HG03521 (cell line): ENCODE data around the gene ADAMTS2.

Source experiments
- ATAC-seq: cut with Tn5 transposase; IDR thresholded peaks from one replicate; pipeline ENCODE4 v1.9.1; 2021; ENCODE audit warnings: mild to moderate bottlenecking, moderate library complexity; ENCODE audit not compliant: unreplicated experiment

Gene ADAMTS2

DNA sequence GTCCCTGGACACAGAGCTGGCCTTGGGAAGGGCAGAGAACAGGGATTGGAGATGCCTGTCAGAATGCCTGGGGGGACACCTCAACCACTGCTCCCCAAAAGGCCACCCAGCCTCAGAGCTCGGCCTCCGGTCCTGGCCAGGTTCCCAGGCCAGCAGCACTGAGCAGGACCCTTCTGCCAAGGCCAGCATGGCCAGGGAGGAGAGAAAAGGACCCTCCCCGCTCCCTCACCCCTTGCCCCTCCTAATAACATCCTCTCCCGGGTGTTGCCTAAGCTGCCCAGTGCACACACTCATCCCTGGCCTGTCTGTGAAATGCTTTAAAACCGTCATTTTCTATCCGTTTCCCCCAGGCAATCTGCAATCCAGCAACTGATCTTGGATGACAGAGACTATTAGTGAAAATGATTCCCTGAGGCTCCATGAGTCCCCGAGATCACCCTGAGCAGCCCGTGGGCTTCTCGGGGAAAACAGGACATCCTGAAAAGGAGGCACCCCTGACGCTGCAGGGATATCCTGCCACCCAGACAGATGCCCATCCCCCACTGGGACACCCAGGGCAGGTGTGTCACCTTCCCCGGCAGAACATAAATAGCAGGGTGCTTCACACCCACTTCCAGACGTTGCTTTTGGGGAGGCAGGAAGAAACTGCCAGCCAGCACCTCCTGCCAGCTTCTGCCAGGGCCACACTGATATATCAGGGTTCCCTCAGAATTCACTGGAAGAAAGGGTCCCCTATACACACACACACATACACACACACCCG lies 75.3 kb downstream of the ADAMTS2 start:
- no peak for ATAC-seq

DNA sequence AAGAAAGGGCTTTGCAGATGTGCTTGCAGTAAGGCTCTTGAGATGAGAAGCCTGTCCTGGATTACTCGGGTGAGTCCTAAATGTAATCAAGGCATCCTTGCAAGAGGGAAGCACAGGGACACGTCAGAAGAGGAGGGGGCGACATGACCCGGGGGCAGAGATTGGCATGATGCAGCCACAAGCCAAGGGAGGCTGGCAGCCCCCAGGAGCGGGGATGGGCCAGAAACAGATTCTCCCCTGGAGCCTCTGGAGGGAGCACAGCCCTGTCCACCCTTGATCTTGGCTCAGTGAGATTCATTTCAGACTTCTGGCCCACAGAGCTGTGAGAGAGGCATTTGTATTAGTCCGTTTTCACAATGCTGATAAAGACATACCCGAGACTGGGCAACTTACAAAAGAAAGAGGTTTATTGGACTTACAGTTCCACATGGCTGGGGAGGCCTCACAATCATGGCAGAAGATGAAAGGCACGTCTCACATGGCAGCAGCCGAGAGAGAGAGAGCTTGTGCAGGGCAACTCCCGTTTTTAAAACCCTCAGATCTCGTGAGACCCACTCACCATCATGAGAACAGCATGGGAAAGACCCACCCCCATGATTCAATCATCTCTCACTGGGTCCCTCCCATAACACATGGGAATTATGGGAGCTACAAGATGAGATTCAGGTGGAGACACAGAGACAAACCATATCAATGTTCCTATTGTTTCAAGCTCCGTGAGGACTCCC lies 76.1 kb downstream of the ADAMTS2 start:
- ATAC-seq = no peak

DNA sequence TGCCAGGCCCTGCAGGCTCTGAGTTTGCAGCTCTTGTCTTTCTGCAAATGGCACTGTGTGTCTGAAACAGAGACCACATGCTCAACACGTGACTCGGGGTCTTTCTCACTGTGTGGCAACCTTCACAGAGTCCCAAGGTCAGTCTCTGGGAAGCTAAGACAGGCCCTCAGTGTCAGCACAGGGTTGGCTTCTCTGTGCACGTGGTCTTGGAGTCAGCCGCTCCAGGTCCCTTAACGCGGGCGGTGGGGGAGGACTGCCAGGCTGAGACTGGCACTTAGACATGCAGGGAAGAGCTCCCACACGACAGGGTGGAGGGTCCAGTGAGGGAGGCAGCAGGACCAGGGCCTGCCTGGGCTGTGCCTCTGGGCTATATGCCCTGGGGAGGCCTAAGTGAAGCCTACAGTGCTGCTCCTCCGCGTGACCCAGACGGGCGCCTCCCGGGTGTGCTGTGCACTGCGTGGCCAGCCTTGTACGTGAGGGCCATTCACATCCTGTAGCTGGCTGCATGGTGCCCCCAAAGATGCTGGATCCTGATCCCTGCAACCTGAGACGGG lies 76.8 kb downstream of the ADAMTS2 start:
- ATAC-seq = no peak

DNA sequence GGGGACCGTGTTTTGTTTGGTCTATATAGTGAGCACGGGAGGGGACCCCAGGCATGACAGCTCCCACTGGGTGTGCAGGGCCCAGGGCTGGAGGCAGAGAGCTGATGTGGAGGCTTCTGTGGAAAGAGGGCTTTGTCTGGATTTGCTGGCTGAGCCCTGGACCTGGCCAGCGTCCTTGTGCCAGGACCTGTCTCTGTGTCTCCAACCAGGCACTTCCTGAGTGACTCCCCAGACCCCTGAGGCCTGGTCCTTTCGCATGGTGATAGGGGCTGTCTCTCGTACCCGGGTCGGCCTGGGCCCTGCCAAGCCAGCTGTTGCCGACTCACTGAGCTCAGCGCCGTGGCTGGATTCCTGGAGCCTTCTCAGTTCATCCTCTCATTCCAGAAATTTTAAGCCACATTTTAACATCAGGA lies 77.6 kb downstream of the ADAMTS2 start:
- ATAC-seq = no peak

DNA sequence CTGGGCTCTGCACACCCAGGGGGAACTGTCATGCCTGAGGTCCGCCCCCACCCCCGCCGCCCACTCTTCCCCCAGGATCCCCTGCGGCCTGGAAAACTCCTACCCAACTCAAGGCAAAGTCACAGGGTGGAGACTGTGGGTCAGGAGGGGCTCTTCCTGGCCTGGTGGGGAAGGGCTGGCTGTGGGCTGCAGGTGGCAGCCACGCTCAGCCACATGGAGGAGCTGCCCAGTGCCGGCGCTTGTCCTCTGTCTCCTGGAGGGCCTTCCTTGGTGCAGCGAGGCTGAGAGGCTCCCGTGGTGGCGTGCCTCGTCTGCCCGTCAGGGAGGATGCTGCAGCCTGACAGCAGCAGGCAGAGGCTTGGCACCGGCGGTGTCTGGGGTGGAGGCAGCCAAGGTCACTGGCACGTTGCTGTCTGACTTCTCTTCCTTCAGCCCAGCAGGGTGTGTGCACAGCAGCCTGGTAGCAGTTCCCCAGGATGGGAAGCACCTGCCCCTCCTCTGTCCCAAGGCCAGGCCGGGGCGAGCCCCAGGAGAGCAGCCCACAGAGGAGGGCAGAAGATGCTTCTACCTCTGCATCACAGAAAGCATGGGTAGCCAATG lies 78.1 kb downstream of the ADAMTS2 start:
- no peak for ATAC-seq

DNA sequence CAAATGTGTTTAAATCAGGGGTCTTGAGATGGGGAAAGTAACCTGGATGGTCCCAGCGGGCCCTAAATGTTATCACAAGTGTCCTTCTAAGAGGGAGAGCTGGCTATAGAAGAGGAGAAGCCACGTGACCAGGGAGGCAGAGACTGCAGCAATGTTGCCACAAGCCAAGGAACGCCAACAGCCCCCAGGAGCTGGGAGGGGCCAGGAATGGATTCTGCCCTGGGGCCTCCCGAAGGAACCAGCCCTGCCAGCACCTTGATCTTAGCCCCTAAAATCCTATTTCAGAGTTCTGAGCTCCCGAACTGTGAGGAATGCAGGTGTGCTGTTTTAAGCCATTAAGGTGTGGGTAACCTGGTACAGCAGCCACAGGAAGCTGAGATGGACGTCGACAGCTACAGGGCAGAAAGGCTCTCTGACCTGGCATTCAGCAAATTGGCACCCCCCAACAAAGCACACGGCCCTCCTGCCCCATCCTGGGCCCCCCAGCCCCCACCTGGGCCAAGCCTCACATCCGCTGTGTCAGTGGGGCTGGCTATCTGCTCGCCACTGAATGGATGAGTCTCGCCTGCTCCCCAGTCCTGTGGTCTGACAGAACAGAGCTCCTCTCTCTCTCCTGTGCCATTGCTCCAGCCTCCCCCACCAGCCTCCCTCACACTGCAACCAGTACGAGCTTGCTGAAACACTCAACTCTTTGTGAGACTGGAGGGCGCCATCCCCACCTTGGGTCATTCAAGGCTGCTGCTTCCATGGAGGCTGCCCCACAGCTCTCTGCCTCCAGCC lies 78.8 kb downstream of the ADAMTS2 start:
- ATAC-seq = no peak

DNA sequence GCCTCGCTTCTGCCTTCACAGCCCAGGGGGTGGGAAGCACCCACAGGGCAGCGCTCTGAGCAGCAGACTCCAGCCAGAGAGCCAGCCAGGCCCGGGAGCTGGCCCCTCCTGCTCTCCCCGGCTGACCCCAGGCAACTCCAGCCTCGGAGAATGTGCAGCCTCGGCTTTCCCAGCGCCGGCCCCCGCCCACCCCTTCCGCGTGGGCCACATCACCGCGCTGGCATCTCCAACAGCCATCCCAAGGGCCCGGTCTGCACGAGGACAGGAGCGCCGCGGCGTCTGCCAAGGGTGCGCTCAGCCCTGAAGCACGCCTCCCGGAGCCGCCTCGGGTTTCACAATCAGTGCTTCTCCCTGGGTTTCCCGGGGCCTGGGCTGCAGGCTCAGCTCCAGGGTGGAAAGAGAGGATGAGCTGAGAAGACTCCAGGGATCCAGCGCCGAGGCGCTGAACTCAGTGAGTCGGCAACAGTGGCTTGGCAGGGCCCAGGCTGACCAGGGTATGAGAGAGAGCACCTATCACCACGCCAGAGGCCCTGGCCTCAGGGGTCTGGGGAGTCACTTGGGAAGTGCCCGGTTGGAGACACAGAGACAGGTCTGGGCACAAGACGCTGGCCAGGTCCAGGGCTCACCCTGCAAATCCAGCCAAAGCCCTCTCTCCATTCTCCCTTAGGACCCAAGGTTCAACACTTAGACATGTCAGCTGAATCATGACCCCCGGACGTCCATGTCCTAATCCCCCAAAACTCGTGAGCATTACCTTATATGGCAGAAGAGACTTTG lies 79.6 kb downstream of the ADAMTS2 start:
- no peak for ATAC-seq

DNA sequence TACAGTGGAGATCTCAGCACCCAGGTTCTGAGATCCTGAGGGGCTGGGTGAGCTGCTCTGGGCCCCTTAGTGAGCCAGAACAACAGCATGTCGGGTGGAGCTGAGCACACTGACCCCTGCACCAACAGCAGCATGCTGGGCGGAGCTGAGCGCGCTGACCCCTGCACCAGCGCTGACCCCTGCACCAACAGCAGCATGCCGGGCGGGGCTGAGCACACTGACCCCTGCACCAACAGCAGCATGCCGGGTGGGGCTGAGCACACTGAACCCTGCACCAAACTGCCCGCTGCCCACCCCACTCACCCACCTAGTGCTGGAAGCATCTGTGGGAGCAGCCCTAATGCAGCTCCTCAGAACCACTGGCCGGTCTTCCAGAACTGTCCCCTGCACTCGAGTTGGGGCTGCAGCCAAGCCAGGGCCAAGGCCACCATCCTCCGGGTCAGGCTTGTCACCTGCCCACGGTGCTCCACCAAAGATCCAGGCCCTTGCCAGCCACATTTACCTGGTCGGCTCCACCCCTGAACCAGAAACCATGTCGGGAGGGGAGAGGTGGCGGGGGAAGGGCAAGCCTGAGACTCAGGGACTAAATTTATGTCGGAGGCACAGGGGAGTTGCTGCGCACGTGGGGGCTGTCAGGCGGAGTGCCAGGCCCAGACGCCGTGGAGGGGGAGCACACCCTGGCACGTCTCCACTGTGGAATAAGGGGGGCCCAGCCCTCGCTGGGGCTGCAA lies 80.3 kb downstream of the ADAMTS2 start:
- ATAC-seq = no peak

DNA sequence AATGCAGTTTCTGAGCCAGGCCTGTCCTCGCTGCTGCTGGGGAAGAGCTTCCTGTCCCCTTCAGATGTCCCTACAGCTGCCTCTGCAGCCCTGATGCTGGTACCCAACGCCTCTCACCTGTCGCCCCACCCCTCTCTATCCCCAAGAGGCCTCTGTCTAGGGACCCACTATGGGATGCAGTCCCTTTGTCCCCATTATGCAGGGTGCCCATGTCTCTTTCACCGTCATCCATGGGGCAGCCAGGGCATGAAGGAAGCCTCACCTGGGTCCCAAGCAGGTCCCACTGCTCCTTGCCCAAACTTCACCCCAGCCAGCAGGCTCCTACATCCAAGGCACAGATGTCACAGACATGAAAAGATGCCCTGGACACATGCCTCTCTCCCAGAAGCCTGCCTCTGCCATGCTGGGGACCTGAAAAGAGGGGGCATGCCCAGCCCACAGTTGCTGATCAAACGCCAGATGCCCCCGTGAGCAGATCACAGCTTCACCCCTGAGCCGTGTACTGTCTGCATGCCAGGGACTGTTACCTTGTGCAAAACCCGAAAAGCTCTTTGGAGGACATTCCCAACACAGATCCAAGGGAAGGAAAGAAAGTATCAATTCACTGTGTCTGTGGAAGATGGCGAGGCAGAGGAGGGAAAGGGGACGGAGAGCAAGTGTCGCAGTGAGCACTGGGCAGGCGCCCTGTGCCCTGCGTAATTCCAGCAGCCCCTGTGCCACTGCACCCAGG lies 81.0 kb downstream of the ADAMTS2 start:
- no peak for ATAC-seq

DNA sequence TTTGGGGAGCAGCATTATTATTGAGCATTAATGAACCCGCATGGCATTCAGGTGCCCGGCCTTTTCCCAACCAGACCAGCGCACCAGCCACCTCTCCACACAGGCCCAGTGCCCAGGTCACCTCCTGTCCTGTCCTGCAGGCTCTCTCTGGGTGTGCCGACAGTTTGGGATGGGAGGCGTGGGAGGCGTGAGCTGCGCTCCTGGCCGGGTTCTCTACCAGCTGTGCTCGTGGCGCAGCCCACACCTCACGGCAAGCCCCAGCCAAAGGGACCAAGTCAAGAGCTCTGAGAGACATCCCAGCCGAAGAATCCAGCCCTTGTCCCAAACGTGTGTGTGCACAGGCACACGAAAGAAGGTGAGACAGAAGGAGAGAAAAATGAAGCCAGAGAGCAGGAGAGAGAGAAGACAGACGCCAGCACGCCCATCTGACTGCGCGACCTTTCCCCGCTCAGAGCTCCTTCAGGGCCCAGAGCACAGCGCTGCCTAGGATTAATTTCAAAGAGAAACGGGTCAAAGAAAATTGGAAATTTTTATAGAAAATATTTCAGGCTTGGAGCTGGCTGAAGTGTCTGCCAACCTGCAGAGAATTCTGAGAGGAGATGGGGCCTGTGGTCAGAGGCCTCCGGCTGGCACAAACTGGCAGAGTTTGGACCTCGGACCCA lies 81.7 kb downstream of the ADAMTS2 start:
- no peak for ATAC-seq

DNA sequence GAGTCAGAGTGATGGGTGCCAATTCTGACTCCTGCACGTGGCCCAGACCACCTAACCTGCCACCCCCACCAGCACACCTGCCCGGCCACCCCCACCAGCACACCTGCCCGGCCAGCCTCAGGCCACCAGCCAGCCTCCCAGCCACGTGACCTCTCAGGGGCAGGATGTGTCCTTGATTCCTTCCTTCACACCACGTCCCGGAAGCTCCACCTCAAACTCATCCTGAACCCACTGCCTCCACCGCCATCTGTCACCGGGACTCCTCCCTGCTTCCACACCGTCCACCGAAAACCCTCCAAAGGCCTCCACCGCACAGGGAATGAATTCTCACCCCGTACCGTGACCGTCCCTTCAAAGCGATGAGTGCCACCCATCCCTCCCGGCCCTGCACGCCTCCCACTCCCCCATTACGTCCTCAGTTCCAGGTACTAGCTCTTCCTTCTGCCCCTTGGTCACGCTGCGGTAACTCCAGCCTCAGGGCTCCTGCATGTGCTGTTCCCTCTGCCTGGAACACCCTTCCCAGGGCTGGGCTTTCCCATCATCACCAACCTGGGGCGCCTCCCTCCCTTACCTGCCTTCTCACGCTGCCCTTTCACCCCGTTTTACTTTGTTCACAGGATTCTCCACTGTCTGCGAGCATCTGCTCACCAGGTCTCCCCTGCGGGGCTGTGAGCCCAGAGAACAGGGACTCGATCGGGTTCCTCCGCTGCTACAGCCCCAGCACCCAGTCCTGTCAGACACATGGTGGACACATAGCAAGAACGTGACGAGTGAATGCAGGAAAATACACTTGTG lies 82.9 kb downstream of the ADAMTS2 start:
- ATAC-seq = no peak

DNA sequence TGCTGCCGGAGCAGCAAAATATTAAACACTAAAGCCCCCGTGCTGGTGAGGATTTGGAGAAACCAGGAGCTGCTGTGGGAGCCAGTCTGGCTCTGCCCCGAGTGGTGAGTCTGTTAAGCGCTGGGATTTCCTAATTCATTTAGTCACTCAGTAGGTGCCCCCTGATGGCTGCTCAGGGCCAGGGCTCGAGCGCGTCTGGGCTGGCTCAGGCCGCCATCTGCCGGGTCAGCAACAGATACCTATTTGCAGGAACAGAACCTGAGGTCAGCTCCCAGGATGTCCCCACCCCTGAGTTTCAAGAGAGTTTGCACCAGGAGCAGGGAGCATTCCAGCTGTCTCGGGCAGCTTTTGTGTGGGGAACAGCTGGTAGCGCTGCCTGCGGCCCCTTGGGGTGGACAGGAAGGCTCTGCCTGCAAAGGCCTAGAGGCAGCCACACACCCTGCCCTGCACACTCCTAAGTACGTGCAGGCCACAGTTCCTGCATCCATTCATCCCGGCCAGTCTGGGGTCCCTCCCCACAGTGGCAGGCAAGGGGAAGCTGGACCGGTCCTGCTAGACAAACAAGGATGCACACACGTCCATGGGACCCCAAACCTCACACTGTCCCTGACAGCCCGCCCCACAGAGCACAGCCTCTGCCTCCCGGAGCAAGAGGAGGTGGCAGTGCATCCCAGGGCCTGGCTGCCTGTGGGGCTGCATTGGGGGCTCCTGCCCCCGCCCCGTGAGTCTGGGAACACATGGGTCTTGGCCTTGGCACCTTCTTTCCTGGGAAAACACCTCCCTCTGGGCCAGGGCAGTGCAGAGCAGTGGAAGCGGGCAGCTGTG lies 83.7 kb downstream of the ADAMTS2 start:
- ATAC-seq = no peak

DNA sequence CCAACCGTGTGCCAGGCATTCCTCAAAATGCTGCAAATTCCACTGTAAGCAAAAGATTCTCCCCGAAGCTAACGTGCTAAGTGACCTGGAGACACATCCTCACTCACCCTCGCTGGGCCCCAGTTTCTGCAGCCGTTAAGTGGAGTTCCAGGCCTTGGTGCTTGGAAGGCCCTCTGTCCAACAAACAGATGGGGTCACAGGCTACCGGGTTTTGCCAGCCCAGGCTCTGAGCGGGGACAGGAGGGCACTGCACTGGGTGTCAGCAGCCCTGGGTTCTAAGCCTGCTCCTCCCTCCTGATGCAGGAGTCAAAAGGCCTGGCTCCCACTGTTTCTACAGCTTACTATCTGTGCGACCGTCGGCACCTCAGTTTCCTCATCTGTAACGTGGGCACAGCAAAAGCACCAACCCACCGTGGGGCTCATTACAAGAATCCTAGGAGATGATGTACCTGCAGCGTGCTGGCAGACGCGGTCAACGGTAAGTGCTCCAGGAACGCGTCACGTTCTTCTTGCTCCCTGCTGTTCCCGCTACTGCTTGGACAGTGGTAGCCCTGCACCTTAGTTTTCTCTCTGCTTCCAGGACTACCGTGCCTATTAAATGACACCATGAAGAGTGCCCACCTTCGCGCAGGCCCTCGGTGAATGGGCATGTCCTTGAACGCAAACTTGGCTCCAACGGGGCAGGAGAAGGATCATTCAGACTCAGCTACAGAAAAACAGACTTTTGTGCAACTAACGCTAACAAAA lies 84.8 kb downstream of the ADAMTS2 start:
- ATAC-seq = no peak

DNA sequence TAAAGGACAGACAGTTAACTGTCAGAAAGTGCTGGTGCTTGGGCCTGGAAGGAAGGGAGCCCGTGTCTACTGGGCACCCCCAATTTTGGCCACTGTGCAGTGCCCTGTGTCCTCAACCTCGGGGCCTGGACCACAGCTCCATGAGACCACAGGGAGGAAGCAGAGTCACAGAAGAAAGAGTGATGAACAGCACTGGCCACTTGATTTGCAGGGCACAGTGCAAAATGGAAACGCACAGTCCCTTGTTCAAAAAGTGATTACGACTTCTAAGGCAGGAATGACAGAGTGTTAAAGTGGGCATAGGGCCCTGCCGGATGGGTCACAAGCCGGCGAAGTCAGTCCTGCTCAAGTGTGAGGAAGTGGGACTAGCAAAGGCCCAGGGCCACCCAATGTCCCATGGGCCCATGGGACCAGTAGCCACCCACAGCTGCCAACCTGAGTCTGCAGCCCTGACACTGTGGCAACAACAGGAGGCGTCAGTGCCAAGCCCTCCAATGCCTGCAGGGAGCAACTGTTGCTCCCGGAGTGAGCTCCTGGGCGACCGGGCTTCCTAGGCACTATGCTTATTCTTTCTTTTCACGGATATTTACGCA lies 85.4 kb downstream of the ADAMTS2 start:
- ATAC-seq = no peak

DNA sequence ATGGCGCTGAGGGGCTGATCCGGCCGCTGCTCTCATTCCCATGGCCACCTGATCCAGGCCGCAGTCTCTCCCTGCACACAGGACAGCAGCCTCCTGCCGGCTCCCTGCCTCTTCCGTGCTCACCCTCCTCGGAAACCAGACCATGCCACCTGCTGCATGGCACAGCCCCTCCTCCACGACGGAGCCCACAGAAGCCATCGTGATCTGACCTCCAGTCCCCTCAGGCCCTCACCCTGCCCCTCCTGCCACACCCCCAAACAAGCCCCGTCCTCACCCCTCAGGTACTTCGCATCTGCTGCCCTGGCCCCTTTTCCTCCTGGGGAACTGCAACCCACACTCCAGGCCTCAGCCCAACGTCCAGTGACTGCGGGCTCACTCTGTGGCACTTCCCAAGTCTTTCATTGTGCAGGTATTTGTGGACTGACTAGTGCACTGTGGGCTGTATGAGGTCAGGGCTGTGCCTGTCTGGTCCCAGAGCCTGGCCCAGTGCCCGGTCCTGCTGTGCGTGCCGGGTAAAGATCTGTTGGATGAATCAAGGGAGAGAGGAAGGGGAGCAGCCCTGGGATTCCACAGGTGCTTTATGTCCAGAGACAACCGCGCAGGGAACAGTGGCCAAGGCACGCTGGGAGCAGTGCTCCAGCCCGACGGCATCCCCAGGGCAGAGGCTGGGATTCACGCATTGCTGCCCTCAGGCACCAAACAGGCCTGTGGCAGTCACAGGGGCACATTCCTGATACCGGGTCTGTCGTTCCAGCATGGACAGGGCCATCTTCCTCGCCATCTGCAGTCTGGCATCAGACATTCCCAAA lies 86.1 kb downstream of the ADAMTS2 start:
- ATAC-seq = no peak
